Muscle of leg (tissue), 11 donors: Measurements from ENCODE around the gene PTAFR. TPM values are rescaled to one million over a fixed set of nuclear protein-coding genes. Genes with fewer than 3 reads are reported as not detected.

Experiments
- DNase-seq: peaks from one replicate; pipeline ENCODE4 v3.0.0; 2013
- H3K27ac ChIP-seq: one replicate; pipeline ENCODE4 v1.5.1; 2013; ENCODE audit warnings: mild to moderate bottlenecking, low read length, control low read depth
- H3K27me3 ChIP-seq: one replicate; pipeline ENCODE4 v1.6.1; 2013; ENCODE audit warnings: low read length; ENCODE audit not compliant: control insufficient read depth, insufficient read depth
- H3K36me3 ChIP-seq: one replicate; pipeline ENCODE4 v1.6.1; 2013; ENCODE audit warnings: low read length; ENCODE audit not compliant: control insufficient read depth, insufficient read depth
- H3K4me1 ChIP-seq: one replicate; pipeline ENCODE4 v1.6.1; 2013; ENCODE audit warnings: low read length; ENCODE audit not compliant: control insufficient read depth, insufficient read depth
- H3K4me3 ChIP-seq: one replicate; pipeline ENCODE4 v1.5.1; 2013; ENCODE audit warnings: low read length, control low read depth
- H3K9me3 ChIP-seq: replicated peaks from 2 replicates; pipeline ENCODE4 v1.6.1; 2013; ENCODE audit warnings: low read depth, low read length; ENCODE audit not compliant: control insufficient read depth
- WGBS: methylation state at CpG from one replicate; pipeline ENCODE4 v1.1.5; 2013; ENCODE audit warnings: missing lambda C conversion rate; ENCODE audit not compliant: insufficient coverage; 5-methylcytosine and 5-hydroxymethylcytosine counted together
- polyA plus RNA-seq, 8 donors: library from polyadenylated mRNA; unstranded; fragments of 120-200 nt; gene quantifications; one replicate each; pipeline versions ENCODE4 v1.2.1 to v1.2.3, GENCODE V29; 2013; ENCODE audit warnings: inconsistent platforms in 1 of 8, low replicate concordance in 1 of 8; ENCODE audit not compliant: insufficient read length in 8 of 8, insufficient read depth in 1 of 8
- total RNA-seq: library from RNA; stranded (reverse); fragments of 120-200 nt; gene quantifications from one replicate; pipeline ENCODE4 v1.2.4, GENCODE V29; 2013

The PTAFR gene
- total and polyA plus RNA-seq, 9 donors, result 1.6 to 2.4 (median 2.1) TPM

- Histone ChIP-seq H3K27me3 (no peaks in the 10 kb centered on the region), H3K9me3 (no peaks in the 10 kb centered on the region), H3K36me3 (peaks cover 43% of the 10 kb centered on the region), H3K4me3 (no peak overlapping the region), H3K4me1 (peaks cover 14% of the 10 kb centered on the region), H3K27ac (no peak overlapping the region)
- DNase-seq, result no peak
- 80% methylated on average over 3 of the region's 12 CpGs for WGBS
Observed at GRCh38 chr1:28197682-28198415, 21.4 kb upstream of the PTAFR start.

GRCh38 chr1:28196330-28196729, 19.8 kb upstream of the PTAFR start:
- no peak for DNase-seq
- H3K27me3 ChIP-seq, result no peaks in the 10 kb centered on the region
- H3K4me1 ChIP-seq, result peaks cover 14% of the 10 kb centered on the region
- H3K9me3 ChIP-seq, result no peaks in the 10 kb centered on the region
- peaks cover 34% of the 10 kb centered on the region for H3K36me3 ChIP-seq
- no peak overlapping the region for H3K27ac ChIP-seq
- no peak overlapping the region for H3K4me3 ChIP-seq
- no CpG with 5 or more reads among the region's 3 CpGs for WGBS

GRCh38 chr1:28195780-28196179, 19.3 kb upstream of the PTAFR start:
- peaks cover 14% of the 10 kb centered on the region for H3K4me1 ChIP-seq
- H3K27me3 ChIP-seq, result no peaks in the 10 kb centered on the region
- DNase-seq, result no peak
- peaks cover 29% of the 10 kb centered on the region for H3K36me3 ChIP-seq
- no peaks in the 10 kb centered on the region for H3K9me3 ChIP-seq
- WGBS, result no CpG with 5 or more reads among the region's 1 CpG
- no peak overlapping the region for H3K27ac ChIP-seq
- no peak overlapping the region for H3K4me3 ChIP-seq

- Histone ChIP-seq H3K4me1 (peaks cover 14% of the 10 kb centered on the region), H3K27me3 (no peaks in the 10 kb centered on the region), H3K27ac (no peak overlapping the region), H3K4me3 (no peak overlapping the region), H3K36me3 (peaks cover 17% of the 10 kb centered on the region), H3K9me3 (no peaks in the 10 kb centered on the region)
- 66% methylated on average over 6 of the region's 8 CpGs for WGBS
- DNase-seq, result no peak
Observed at GRCh38 chr1:28194326-28195035, 18.0 kb upstream of the PTAFR start.

- H3K27me3 ChIP-seq, result no peaks in the 10 kb centered on the region
- H3K4me3 ChIP-seq, result no peak overlapping the region
- peaks cover 14% of the 10 kb centered on the region for H3K4me1 ChIP-seq
- WGBS, result 60% methylated on average over 1 of the region's 8 CpGs
- H3K27ac ChIP-seq, result no peak overlapping the region
- no peak for DNase-seq
- peaks cover 9% of the 10 kb centered on the region for H3K36me3 ChIP-seq
- H3K9me3 ChIP-seq, result no peaks in the 10 kb centered on the region
Observed at GRCh38 chr1:28193701-28194161, 17.2 kb upstream of the PTAFR start.

GRCh38 chr1:28190996-28191645, 14.6 kb upstream of the PTAFR start:
- 54% methylated on average over 10 of the region's 12 CpGs for WGBS
- Histone ChIP-seq H3K4me3 (no peak overlapping the region), H3K9me3 (no peaks in the 10 kb centered on the region), H3K4me1 (no peaks in the 10 kb centered on the region), H3K27ac (no peak overlapping the region), H3K27me3 (no peaks in the 10 kb centered on the region), H3K36me3 (no peaks in the 10 kb centered on the region)
- no peak for DNase-seq

- no peaks in the 10 kb centered on the region for H3K4me1 ChIP-seq
- H3K36me3 ChIP-seq, result no peaks in the 10 kb centered on the region
- no peaks in the 10 kb centered on the region for H3K9me3 ChIP-seq
- 65% methylated on average over 1 of the region's 3 CpGs for WGBS
- no peaks in the 10 kb centered on the region for H3K27me3 ChIP-seq
- no peak overlapping the region for H3K4me3 ChIP-seq
- no peak for DNase-seq
- no peak overlapping the region for H3K27ac ChIP-seq
Observed at GRCh38 chr1:28190337-28190979, 14.0 kb upstream of the PTAFR start.

- no peak for DNase-seq
- Histone ChIP-seq H3K9me3 (no peaks in the 10 kb centered on the region), H3K4me3 (no peak overlapping the region), H3K36me3 (no peaks in the 10 kb centered on the region), H3K27me3 (peaks cover 2% of the 10 kb centered on the region), H3K27ac (no peak overlapping the region), H3K4me1 (no peaks in the 10 kb centered on the region)
- no CpG with 5 or more reads among the region's 1 CpG for WGBS
Observed at GRCh38 chr1:28185071-28185470, 8.6 kb upstream of the PTAFR start.

- Histone ChIP-seq H3K27ac (no peak overlapping the region), H3K36me3 (no peaks in the 10 kb centered on the region), H3K27me3 (peaks cover 4% of the 10 kb centered on the region), H3K4me1 (no peaks in the 10 kb centered on the region), H3K9me3 (no peaks in the 10 kb centered on the region), H3K4me3 (no peak overlapping the region)
- WGBS, result 83% methylated on average over 2 of the region's 12 CpGs
- no peak for DNase-seq
Observed at GRCh38 chr1:28180306-28181305, 4.1 kb upstream of the PTAFR start.
